Cortex of kidney (tissue), 1 donor: ENCODE data around the gene ADO.

Experiments
- DNase-seq: peaks from one replicate; lab custom pipeline; 2025; lab: John Stamatoyannopoulos, UW

The ADO gene

GRCh38 chr10:62817766-62818425 is 13.4 kb downstream of the ADO start:
- peak; percentile 23 for DNase-seq

GRCh38 chr10:62818426-62819011 is 14.0 kb downstream of the ADO start:
- no peak for DNase-seq

- DNase-seq = no peak
Measured at GRCh38 chr10:62819141-62819920, 14.8 kb downstream of the ADO start.

- DNase-seq = no peak
Measured at GRCh38 chr10:62820586-62820985, 16.1 kb downstream of the ADO start.

GRCh38 chr10:62826273-62826672 is 21.8 kb downstream of the ADO start:
- DNase-seq = no peak

- DNase-seq = no peak
Measured at GRCh38 chr10:62829622-62830021, 25.1 kb downstream of the ADO start.

GRCh38 chr10:62830679-62831078 is 26.2 kb downstream of the ADO start:
- no peak for DNase-seq

- DNase-seq = no peak
Measured at GRCh38 chr10:62831346-62831745, 26.8 kb downstream of the ADO start.

GRCh38 chr10:62839590-62839989 is 35.1 kb downstream of the ADO start:
- no peak for DNase-seq

GRCh38 chr10:62842983-62843382 is 38.5 kb downstream of the ADO start:
- no peak for DNase-seq

- DNase-seq = no peak
Measured at GRCh38 chr10:62843600-62843999, 39.1 kb downstream of the ADO start.

GRCh38 chr10:62844280-62845011 is 39.9 kb downstream of the ADO start:
- DNase-seq = no peak

- DNase-seq = no peak
Measured at GRCh38 chr10:62847433-62847832, 42.9 kb downstream of the ADO start.

- no peak for DNase-seq
Measured at GRCh38 chr10:62850646-62851045, 46.1 kb downstream of the ADO start.

GRCh38 chr10:62851442-62851841 is 46.9 kb downstream of the ADO start:
- no peak for DNase-seq

GRCh38 chr10:62852961-62853702 is 48.6 kb downstream of the ADO start:
- DNase-seq = no peak

- DNase-seq = no peak
Measured at GRCh38 chr10:62853710-62854109, 49.2 kb downstream of the ADO start.

- DNase-seq = no peak
Measured at GRCh38 chr10:62856021-62856420, 51.5 kb downstream of the ADO start.
